B cell (primary cell): ENCODE data around the gene CPN1. TPM values are rescaled to one million over a fixed set of nuclear protein-coding genes. Genes with fewer than 3 reads are reported as not detected.

Experiments
- ATAC-seq: fragments of 200-7000 bp; cut with Tn5 transposase; one replicate; pipeline ENCODE4 v1.10.0; 2021; ENCODE audit warnings: low read depth, mild to moderate bottlenecking, moderate number of reproducible peaks, moderate library complexity
- CTCF ChIA-PET: fragments of 350-600 bp; sonication (Branson Sonifier 250); formaldehyde crosslinking; loops from one replicate; lab custom pipeline; 2021; ENCODE audit warnings: antibody characterized with exemption, inconsistent platforms; lab: Charles Lee
- POLR2A ChIA-PET: fragments of 350-600 bp; sonication (Branson Sonifier 250); formaldehyde crosslinking; loops from one replicate; lab custom pipeline; 2021; ENCODE audit warnings: antibody characterized with exemption; lab: Charles Lee
- DNase-seq: peaks from one replicate; pipeline ENCODE4 v3.0.0; 2013
- H2AFZ ChIP-seq: 2 replicates; pipeline ENCODE4 v1.6.1; 2012; ENCODE audit warnings: mild to moderate bottlenecking, low read depth, low read length; ENCODE audit not compliant: insufficient read depth, poor library complexity, severe bottlenecking
- H3K27ac ChIP-seq, 2 donors: 1 replicate in 1 of 2; 2 replicates in 1 of 2; pipeline ENCODE4 v1.5.1; 2012 to 2013; ENCODE audit warnings: low read length in 2 of 2, mild to moderate bottlenecking in 2 of 2, moderate library complexity in 1 of 2
- H3K27me3 ChIP-seq, 4 experiments: fragments of 200-600 bp in 1 of 4; sonication (generic) in 1 of 4; replicated peaks in 1 of 4; 1 replicate in 2 of 4; 2 replicates in 2 of 4; pipeline versions ENCODE4 v1.6.1 to v1.7.0; 2013 to 2016; ENCODE audit warnings: low read length in 3 of 4, mild to moderate bottlenecking in 2 of 4, mixed read lengths in 1 of 4, moderate library complexity in 1 of 4; ENCODE audit not compliant: insufficient read depth in 4 of 4, control insufficient read depth in 3 of 4; ENCODE audit errors: control extremely low read depth in 1 of 4
- H3K36me3 ChIP-seq, 2 experiments: replicated peaks in 1 of 2; 1 replicate in 1 of 2; 2 replicates in 1 of 2; pipeline versions ENCODE4 v1.6.1 to v1.7.1; 2013; ENCODE audit warnings: low read length in 1 of 2; ENCODE audit not compliant: insufficient read depth in 2 of 2, control insufficient read depth in 1 of 2; ENCODE audit errors: control extremely low read depth in 1 of 2, extremely low read depth in 1 of 2
- H3K4me1 ChIP-seq, 2 donors: fragments of 200-600 bp in 1 of 2; sonication (generic) in 1 of 2; 1 replicate in 1 of 2; 2 replicates in 1 of 2; pipeline versions ENCODE4 v1.5.1 to v1.6.1; 2013 to 2017; ENCODE audit warnings: low read length in 2 of 2; ENCODE audit not compliant: control insufficient read depth in 2 of 2, insufficient read depth in 2 of 2
- H3K4me2 ChIP-seq: replicated peaks from 2 replicates; pipeline ENCODE3; 2012; ENCODE audit warnings: mild to moderate bottlenecking, low read depth, low read length; ENCODE audit not compliant: poor library complexity, severe bottlenecking
- H3K4me3 ChIP-seq, 5 experiments: fragments of 200-600 bp in 1 of 5; sonication (generic) in 1 of 5; 1 replicate in 3 of 5; 2 replicates in 2 of 5; pipeline versions ENCODE4 v1.5.1 to v1.7.0; 2011 to 2016; ENCODE audit warnings: low read length in 4 of 5, mild to moderate bottlenecking in 4 of 5, low read depth in 2 of 5, control low read depth in 1 of 5, moderate library complexity in 1 of 5; ENCODE audit not compliant: insufficient read depth in 1 of 5; ENCODE audit errors: control extremely low read depth in 1 of 5, extremely low read depth in 1 of 5
- H3K79me2 ChIP-seq: fragments of 200-600 bp; sonication (generic); one replicate; pipeline ENCODE4 v1.6.0; 2016; ENCODE audit warnings: low read length; ENCODE audit not compliant: control insufficient read depth, insufficient read depth
- H3K9ac ChIP-seq: fragments of 200-600 bp; sonication (generic); 2 replicates; pipeline ENCODE4 v1.6.1; 2017; ENCODE audit warnings: mild to moderate bottlenecking, low read length, moderate library complexity
- H3K9me3 ChIP-seq, 3 donors: one replicate each; pipeline versions ENCODE4 v1.6.1 to v1.7.1; 2013; ENCODE audit warnings: low read length in 2 of 3; ENCODE audit not compliant: control insufficient read depth in 2 of 3, insufficient read depth in 1 of 3; ENCODE audit errors: control extremely low read depth in 1 of 3
- H4K20me1 ChIP-seq: 2 replicates; pipeline ENCODE4 v1.6.0; 2012; ENCODE audit warnings: mild to moderate bottlenecking, low read length; ENCODE audit not compliant: insufficient read depth, control insufficient read depth, poor library complexity, severe bottlenecking
- H3K27ac Mint-ChIP-seq: one replicate; pipeline ENCODE4 v1.8.0; 2021; ENCODE audit warnings: mixed read lengths
- H3K27me3 Mint-ChIP-seq: one replicate; pipeline ENCODE4 v1.8.0; 2021; ENCODE audit warnings: mixed read lengths
- H3K4me1 Mint-ChIP-seq: one replicate; pipeline ENCODE4 v1.8.0; 2021; ENCODE audit warnings: mixed read lengths
- H3K4me3 Mint-ChIP-seq: one replicate; pipeline ENCODE4 v1.8.0; 2021; ENCODE audit warnings: mixed read lengths
- H3K9me3 Mint-ChIP-seq: one replicate; pipeline ENCODE4 v1.8.0; 2022; ENCODE audit warnings: mixed read lengths; ENCODE audit not compliant: insufficient read depth
- EZH2 ChIP-seq: IDR thresholded peaks from 2 replicates; pipeline ENCODE4 v1.6.1; 2012; ENCODE audit warnings: borderline replicate concordance, low read depth, mild to moderate bottlenecking, moderate library complexity, low read length; ENCODE audit not compliant: insufficient read depth, poor library complexity, severe bottlenecking
- whole genome bisulfite sequencing: methylation state at CpG from one replicate; pipeline ENCODE4 v1.1.5; 2013; ENCODE audit warnings: missing lambda C conversion rate; ENCODE audit not compliant: insufficient coverage; 5-methylcytosine and 5-hydroxymethylcytosine counted together
- intact Hi-C: fragments of 100-400 bp; cut with micrococcal nuclease; formaldehyde crosslinking; loops from one replicate; pipeline ENCODE4 v1.10.0; 2022
- polyA plus RNA-seq: library from polyadenylated mRNA; depleted of rRNA; stranded (reverse); fragments of >200 nt; gene quantifications from 2 replicates; pipeline ENCODE4 v1.2.3, GENCODE V29; 2012
- total RNA-seq, 2 donors: library from RNA; stranded (reverse); fragments of 120-200 nt in 1 of 2; gene quantifications; 1 replicate in 1 of 2; 2 replicates in 1 of 2; pipeline versions ENCODE4 v1.2.3 to v1.2.4, GENCODE V29; 2013 to 2022
- TF ChIP-seq, protein P1 (sequence below): fragments of 200-600 bp; IDR thresholded peaks from one replicate; pipeline ENCODE4 v1.8.0; 2022; ENCODE audit warnings: antibody characterized with exemption, mild to moderate bottlenecking

Gene CPN1
- total and polyA plus RNA-seq, 2 donors (not counting 1 experiment from before 2014, with no cell fraction given) = not detected

DNA sequence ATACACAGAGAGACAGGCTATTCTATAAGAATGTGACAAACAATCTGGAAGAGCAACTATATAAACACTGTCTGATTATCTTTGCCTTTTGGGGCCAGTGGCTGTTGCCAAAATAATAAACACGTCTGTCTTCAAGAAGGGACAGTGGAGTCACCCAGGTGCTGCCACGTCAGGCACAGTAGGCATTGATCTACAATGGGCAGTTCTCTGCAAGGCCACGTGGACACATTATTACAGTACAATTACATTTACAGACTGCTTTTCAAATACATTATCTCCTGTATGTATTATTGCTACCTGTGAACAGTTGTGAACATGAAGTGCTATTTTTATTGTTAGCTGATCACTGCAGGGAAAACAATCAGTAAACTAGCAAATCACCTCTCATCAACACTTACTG, 86.0 kb downstream of the CPN1 start:
- peak overlapping the region in 1 of 2 donors; percentile 91 for H3K27ac ChIP-seq
- no peak for DNase-seq
- ATAC-seq = no peak
- POLR2A ChIA-PET = no interaction called here
- no peaks in the 10 kb centered on the region for H3K27me3 Mint-ChIP-seq
- no peaks in the 10 kb centered on the region for H3K27me3 ChIP-seq
- no peak overlapping the region for H2AFZ ChIP-seq
- intact Hi-C loops = no loop called here
- peaks cover 6% of the 10 kb centered on the region for H4K20me1 ChIP-seq
- peak overlapping the region; percentile 93 for H3K27ac Mint-ChIP-seq
- CTCF ChIA-PET = interaction anchor here (1.3 to 6.2 kb wide), 4 partner anchors 12 to 150 kb away, joined by 5 to 75 read pairs (median 6); partner anchors contain the start of gene DNMBP
- no peak overlapping the region for H3K4me3 Mint-ChIP-seq
- peaks cover 92% of the 10 kb centered on the region for H3K79me2 ChIP-seq
- H3K4me2 ChIP-seq = peak overlapping the region; percentile 29
- H3K9ac ChIP-seq = no peak overlapping the region
- H3K36me3 ChIP-seq = peaks cover 0 to 3% of the 10 kb centered on the region in 2 experiments
- H3K4me1 Mint-ChIP-seq = peaks cover 58% of the 10 kb centered on the region
- peaks cover 26 to 32% of the 10 kb centered on the region in 2 donors for H3K4me1 ChIP-seq
- H3K9me3 ChIP-seq = peaks cover 0 to 4% (median 0%) of the 10 kb centered on the region in 3 donors
- no peak overlapping the region for H3K4me3 ChIP-seq
- TF ChIP-seq, protein P1, sequence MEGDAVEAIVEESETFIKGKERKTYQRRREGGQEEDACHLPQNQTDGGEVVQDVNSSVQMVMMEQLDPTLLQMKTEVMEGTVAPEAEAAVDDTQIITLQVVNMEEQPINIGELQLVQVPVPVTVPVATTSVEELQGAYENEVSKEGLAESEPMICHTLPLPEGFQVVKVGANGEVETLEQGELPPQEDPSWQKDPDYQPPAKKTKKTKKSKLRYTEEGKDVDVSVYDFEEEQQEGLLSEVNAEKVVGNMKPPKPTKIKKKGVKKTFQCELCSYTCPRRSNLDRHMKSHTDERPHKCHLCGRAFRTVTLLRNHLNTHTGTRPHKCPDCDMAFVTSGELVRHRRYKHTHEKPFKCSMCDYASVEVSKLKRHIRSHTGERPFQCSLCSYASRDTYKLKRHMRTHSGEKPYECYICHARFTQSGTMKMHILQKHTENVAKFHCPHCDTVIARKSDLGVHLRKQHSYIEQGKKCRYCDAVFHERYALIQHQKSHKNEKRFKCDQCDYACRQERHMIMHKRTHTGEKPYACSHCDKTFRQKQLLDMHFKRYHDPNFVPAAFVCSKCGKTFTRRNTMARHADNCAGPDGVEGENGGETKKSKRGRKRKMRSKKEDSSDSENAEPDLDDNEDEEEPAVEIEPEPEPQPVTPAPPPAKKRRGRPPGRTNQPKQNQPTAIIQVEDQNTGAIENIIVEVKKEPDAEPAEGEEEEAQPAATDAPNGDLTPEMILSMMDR = no peak
- no peak for TF ChIP-seq EZH2
- H3K9me3 Mint-ChIP-seq = no peaks in the 10 kb centered on the region
- 100% methylated on average over 2 of the region's 3 CpGs for WGBS

DNA sequence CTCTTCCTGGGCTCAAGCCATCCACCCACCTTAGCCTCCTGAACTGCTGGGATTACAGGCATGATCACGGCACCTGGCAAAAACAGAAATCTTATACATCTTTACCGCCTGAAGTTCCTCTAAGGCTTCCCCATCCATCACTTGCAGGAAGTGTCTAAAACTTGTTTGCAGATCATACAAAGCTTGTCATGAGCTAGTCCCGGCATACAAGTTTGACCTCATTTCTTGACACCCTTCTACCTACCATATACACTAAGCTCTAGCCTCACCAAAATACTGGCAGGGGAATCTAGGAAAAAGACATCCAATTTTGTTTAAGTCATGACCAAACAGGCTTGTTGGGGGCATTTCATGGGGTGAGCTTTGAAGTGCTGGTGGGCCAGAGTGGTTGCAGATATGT, 86.4 kb downstream of the CPN1 start:
- peaks cover 1% of the 10 kb centered on the region for H4K20me1 ChIP-seq
- H3K4me3 ChIP-seq = no peak overlapping the region
- no peak for DNase-seq
- peak overlapping the region; percentile 51 for H3K4me3 Mint-ChIP-seq
- intact Hi-C loops = no loop called here
- CTCF ChIA-PET = interaction anchor here (1.3 to 6.2 kb wide), 6 partner anchors 10 to 149 kb away, joined by 3 to 75 read pairs (median 5); partner anchors contain the start of gene DNMBP
- 24% methylated on average over 3 of the region's 3 CpGs for WGBS
- H3K27me3 ChIP-seq = no peaks in the 10 kb centered on the region
- POLR2A ChIA-PET = no interaction called here
- TF ChIP-seq, protein P1 = no peak
- TF ChIP-seq EZH2 = no peak
- peak overlapping the region; percentile 93 for H3K27ac Mint-ChIP-seq
- peaks cover 0 to 4% (median 0%) of the 10 kb centered on the region in 3 donors for H3K9me3 ChIP-seq
- H3K4me2 ChIP-seq = peak overlapping the region; percentile 29
- no peaks in the 10 kb centered on the region for H3K27me3 Mint-ChIP-seq
- H3K36me3 ChIP-seq = peaks cover 0 to under 1% of the 10 kb centered on the region in 2 experiments
- H3K27ac ChIP-seq = peak overlapping the region; percentile 77 to 91
- ATAC-seq = no peak
- H2AFZ ChIP-seq = no peak overlapping the region
- no peaks in the 10 kb centered on the region for H3K9me3 Mint-ChIP-seq
- H3K4me1 Mint-ChIP-seq = peaks cover 55% of the 10 kb centered on the region
- H3K79me2 ChIP-seq = peaks cover 89% of the 10 kb centered on the region
- H3K4me1 ChIP-seq = peaks cover 26 to 32% of the 10 kb centered on the region in 2 donors
- no peak overlapping the region for H3K9ac ChIP-seq
